Thyroid gland (tissue), 4 donors: Measurements from ENCODE around the gene RNF213.

Experiments used
- POLR2A ChIP-seq, 2 donors: fragments of 450-650 bp; IDR thresholded peaks; one replicate each; pipeline ENCODE4 v1.6.1; 2017; ENCODE audit warnings: antibody characterized with exemption in 2 of 2, mild to moderate bottlenecking in 2 of 2, moderate library complexity in 1 of 2
- TF ChIP-seq, protein P1 (sequence below), 6 experiments: fragments of 200-600 bp in 3 of 6; fragments of 450-650 bp in 3 of 6; sonication (generic) in 3 of 6; IDR thresholded peaks; one replicate each; pipeline ENCODE4 v1.5.1; 2016 to 2019; ENCODE audit warnings: antibody characterized with exemption in 6 of 6, mild to moderate bottlenecking in 2 of 6, inconsistent platforms in 1 of 6, moderate library complexity in 1 of 6

- TF ChIP-seq, protein P1, sequence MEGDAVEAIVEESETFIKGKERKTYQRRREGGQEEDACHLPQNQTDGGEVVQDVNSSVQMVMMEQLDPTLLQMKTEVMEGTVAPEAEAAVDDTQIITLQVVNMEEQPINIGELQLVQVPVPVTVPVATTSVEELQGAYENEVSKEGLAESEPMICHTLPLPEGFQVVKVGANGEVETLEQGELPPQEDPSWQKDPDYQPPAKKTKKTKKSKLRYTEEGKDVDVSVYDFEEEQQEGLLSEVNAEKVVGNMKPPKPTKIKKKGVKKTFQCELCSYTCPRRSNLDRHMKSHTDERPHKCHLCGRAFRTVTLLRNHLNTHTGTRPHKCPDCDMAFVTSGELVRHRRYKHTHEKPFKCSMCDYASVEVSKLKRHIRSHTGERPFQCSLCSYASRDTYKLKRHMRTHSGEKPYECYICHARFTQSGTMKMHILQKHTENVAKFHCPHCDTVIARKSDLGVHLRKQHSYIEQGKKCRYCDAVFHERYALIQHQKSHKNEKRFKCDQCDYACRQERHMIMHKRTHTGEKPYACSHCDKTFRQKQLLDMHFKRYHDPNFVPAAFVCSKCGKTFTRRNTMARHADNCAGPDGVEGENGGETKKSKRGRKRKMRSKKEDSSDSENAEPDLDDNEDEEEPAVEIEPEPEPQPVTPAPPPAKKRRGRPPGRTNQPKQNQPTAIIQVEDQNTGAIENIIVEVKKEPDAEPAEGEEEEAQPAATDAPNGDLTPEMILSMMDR (IDR thresholded peaks at IDR 0.05): no peak
- TF ChIP-seq POLR2A (IDR thresholded peaks at IDR 0.05): no peak
These were observed 176.9 kb downstream of the RNF213 start for GRCh38 chr17:80437532-80437931.
